ENCODE measurements around the gene SLC4A1AP.
"Not testable (repeated sequence)": the region's sequence is repeated elsewhere in the genome, so short reads cannot be mapped to it uniquely, and the experiment has no call there.

The SLC4A1AP gene, protein sequence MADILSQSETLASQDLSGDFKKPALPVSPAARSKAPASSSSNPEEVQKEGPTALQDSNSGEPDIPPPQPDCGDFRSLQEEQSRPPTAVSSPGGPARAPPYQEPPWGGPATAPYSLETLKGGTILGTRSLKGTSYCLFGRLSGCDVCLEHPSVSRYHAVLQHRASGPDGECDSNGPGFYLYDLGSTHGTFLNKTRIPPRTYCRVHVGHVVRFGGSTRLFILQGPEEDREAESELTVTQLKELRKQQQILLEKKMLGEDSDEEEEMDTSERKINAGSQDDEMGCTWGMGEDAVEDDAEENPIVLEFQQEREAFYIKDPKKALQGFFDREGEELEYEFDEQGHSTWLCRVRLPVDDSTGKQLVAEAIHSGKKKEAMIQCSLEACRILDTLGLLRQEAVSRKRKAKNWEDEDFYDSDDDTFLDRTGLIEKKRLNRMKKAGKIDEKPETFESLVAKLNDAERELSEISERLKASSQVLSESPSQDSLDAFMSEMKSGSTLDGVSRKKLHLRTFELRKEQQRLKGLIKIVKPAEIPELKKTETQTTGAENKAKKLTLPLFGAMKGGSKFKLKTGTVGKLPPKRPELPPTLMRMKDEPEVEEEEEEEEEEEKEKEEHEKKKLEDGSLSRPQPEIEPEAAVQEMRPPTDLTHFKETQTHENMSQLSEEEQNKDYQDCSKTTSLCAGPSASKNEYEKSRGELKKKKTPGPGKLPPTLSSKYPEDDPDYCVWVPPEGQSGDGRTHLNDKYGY

DNA sequence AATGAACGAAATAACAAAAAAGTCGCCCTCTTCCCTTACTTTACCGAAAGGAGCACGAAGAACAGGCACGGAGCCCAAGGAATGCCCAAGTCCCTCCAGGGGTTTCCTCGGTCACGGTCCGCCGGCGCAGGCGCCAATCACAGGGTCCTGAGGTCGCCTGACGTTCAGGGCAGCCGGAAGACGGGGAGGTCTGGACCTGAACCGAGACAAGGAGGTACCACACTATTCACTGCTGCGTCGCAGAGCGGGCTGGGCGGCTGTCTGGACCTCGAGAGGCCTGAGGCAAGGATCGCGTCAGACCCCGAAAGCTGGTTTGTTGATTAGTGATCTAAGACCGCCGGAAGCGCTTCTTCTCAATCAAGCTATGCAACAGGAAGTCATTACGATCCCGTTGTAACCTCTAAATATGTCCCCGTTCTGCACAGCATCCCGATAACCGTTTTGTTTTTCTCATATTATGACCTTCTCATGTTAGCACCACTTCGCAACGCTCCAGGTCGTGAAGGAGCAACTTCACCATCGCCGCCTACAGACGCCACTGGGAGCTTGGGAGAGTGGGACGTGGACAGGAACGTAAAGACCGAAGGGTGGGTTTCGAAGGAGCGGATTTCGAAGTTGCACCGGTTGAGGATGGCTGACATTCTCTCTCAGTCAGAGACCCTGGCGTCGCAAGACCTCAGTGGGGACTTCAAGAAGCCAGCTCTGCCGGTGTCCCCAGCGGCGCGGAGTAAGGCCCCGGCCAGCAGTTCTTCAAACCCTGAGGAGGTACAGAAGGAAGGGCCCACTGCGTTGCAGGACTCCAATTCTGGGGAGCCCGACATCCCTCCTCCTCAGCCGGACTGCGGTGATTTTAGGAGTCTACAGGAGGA, at the start of gene SLC4A1AP, which contains the start of gene SUPT7L:
SLC4A1AP (plus strand) TSS at position 605 of the 869 bp plus-strand sequence; CDS start at position 631, 26 bp downstream.
SUPT7L (minus strand) TSS at position 330 of the 869 bp plus-strand sequence. CDS start 1,422 bp downstream, outside the sequence.
- DNase-seq (ENCODE audit: low read depth), result peak; percentile 48

- DNase-seq (ENCODE audit: low read depth), result no peak
These were observed 49.7 kb upstream of the SLC4A1AP start for GRCh38 chr2:27613985-27614384.

- DNase-seq (ENCODE audit: low read depth), result no peak
These were observed 48.4 kb upstream of the SLC4A1AP start for GRCh38 chr2:27615316-27615715.

GRCh38 chr2:27621524-27621923, 42.2 kb upstream of the SLC4A1AP start:
- no peak for DNase-seq (ENCODE audit: low read depth)

DNA sequence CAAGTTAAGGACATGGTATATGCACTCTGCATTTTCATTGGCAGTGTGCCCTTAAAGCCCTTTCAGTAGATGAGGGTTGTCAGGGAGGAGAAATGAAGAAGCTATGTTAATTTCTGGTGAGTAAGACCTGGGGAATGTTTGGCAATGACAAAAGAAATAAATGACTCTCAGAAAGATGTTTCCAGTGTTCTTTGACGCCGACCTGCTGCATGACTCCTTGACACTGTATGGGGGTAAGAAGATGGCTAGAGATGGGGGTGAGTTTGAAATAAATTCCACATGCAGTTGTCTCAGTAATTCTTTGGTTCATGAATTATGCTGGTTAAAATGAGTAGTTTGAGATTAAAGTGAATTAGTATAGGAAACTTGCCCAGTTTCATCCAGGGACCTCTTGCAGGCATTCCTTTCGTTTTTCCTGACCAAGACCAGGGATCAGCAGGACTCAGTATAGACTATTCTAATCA, 40.7 kb upstream of the SLC4A1AP start:
- DNase-seq (ENCODE audit: low read depth), result no peak

GRCh38 chr2:27624943-27625342, 38.7 kb upstream of the SLC4A1AP start:
- DNase-seq (ENCODE audit: low read depth), result no peak

GRCh38 chr2:27626323-27626722, 37.4 kb upstream of the SLC4A1AP start:
- not testable (repeated sequence) for DNase-seq (ENCODE audit: low read depth)

- DNase-seq (ENCODE audit: low read depth), result not testable (repeated sequence)
These were observed 36.8 kb upstream of the SLC4A1AP start for GRCh38 chr2:27626921-27627320.

GRCh38 chr2:27627963-27628766, 35.5 kb upstream of the SLC4A1AP start:
- DNase-seq (ENCODE audit: low read depth), result no peak

DNA sequence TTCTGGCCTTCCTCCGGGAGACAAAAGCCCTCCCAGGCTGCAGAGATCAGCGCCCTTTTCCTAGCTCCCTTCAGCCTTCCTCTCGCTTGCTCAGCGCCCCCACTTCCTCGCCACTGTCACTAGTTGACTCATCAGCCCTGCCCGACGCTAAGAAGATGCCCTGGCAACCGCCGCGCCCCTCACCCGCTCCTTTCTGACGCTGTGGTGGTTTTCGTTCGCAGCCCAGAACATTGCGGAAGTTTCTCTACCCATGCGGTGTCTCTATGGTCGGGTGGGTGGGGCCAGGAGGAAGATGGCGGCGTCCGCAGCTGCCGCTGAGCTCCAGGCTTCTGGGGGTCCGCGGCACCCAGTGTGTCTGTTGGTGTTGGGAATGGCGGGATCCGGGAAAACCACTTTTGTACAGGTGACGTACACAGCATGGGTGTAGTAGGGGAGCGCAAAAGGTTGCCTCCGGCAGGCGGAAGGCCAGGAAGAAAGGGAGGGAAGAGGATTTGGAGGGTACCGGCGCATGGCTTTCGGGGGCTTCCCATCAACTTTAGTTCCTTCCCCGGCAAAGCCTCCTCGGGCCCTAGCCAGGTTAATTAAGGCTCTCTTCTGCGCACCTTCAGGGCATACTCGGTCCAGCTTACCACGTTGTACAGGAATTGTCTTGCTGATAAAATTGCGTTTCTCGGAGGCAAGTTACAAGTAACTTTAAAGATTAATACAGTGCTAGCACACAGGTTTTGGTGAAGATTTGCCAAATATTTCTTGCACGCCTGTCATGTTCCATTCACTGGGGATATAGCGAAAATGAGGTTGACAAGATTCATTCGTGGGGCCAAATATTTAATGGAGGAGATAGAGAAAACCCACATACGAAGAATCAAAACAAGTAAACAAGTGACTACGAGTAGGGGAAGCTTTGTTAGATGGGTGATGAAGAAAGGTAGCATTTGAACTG, 34.7 kb upstream of the SLC4A1AP start, which contains the start of the genes CCDC121 and GPN1:
CCDC121 (minus strand) TSS at position 246 of the 943 bp plus-strand sequence. CDS start 1,213 bp downstream, outside the sequence.
GPN1 (plus strand) TSS at position 284 of the 943 bp plus-strand sequence; CDS start at position 293, 9 bp downstream.
- DNase-seq (ENCODE audit: low read depth), result peak; percentile 93

DNA sequence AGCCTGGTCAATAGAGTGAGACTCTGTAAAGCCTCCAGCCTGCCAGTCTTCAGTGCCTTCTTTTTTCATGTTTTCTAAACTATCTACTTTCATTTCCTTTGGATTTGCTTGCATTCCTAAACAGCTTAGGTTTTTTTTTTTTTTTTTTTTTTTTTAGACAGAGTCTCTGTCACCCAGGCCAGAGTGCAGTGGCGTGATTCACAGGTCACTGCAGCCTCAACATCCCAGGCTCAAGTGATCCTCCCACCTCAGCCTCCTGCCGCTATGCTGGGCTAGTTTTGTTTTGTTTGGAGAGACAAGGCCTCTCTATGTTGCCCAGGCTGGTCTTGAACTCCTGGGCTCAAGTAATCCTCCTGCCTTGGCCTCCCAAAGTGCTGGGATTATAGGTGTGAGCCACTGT, 33.4 kb upstream of the SLC4A1AP start:
- not testable (repeated sequence) for DNase-seq (ENCODE audit: low read depth)

DNA sequence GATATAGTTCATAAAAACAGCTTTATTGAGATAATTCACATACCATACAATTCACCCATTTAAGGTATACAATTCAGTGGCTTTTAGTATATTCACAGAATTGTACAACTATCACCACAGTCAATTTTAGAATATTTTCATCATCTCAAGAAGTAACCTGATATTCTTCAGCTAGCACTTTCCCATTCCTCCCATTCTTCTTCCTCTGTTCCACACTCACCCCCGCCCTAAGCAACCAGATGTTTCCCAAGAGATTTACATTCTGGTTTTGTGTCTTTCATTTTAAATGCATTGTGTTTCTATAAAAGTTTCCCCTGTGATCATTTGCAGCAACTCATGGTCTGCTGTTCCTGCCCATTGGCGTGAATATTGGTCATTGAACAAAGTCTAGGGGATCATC, 29.4 kb upstream of the SLC4A1AP start:
- DNase-seq (ENCODE audit: low read depth), result no peak

DNA sequence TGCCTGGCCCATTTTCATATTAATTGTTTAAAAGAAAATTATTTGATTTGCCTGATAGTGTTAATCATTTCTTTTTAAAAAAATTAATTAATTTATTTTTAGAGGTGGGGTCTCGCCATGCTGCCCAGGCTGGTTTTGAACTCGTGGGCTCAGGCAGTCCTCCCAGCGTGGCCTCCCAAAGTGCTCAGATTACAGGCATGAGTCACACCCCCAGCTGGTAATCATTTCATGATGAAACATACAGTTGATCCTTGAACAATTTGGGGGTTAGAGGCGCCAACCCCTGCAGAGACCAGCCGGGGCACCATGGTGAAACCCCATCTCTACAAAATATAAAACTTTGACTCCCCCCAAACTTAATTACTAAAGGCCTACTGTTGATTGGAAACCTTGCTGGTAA, 26.9 kb upstream of the SLC4A1AP start:
- DNase-seq (ENCODE audit: low read depth), result no peak

DNA sequence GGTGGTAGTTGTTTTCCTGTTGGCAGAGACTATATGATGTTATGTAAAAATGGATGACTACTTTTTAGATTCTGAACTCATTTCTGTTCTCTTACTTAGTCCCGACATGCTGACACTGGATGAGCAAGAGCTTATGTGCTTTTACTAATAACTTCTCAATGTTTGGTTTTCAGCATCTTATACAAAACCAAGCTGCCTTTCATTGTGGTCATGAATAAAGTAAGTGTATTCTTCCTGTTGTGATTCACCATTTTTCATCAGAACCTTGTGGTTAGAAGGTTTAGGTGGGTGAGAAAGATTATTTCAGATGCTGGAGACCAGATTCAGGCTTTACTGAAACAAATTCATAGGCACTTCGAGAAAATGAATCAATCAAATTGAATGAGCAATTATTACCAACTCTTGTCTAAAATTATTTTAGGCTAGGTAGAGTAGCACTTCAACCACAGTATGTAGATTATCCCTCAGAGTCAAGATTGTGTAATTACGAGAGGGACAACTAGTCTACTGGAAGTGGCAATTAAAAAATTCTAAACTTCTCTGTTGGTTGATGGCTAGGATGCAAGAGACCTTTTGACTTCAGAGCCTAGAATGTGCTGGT, 25.6 kb upstream of the SLC4A1AP start:
- DNase-seq (ENCODE audit: low read depth), result no peak

- no peak for DNase-seq (ENCODE audit: low read depth)
These were observed 25.0 kb upstream of the SLC4A1AP start for GRCh38 chr2:27638709-27639108.

DNA sequence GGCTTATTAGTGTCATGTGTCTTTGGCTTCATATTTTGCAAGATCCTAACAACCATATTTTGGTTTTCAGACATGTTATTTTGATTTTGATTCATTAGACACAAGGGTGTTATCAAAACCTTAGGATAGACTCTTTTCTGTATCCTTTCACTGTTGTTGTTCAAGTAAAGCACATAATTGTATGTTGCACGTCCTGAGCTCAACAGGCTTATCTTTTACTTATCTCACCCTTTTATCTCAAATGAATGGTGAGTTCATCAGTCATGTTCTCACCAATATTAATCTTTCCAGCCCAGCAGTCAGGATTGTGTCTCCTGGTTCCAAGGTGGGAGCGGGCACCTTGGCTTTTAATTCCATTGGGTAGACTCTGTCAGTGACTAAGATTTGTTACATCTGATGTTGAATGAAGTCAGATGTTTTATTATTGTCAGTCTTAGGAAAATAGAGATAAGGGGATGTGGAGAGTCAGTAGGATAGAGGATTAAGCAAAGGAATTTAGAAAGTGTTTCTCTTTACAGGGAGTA, 22.9 kb upstream of the SLC4A1AP start:
- DNase-seq (ENCODE audit: low read depth), result no peak

GRCh38 chr2:27645197-27645596, 18.5 kb upstream of the SLC4A1AP start:
- DNase-seq (ENCODE audit: low read depth), result no peak

GRCh38 chr2:27647289-27647688, 16.4 kb upstream of the SLC4A1AP start:
- DNase-seq (ENCODE audit: low read depth), result no peak

DNA sequence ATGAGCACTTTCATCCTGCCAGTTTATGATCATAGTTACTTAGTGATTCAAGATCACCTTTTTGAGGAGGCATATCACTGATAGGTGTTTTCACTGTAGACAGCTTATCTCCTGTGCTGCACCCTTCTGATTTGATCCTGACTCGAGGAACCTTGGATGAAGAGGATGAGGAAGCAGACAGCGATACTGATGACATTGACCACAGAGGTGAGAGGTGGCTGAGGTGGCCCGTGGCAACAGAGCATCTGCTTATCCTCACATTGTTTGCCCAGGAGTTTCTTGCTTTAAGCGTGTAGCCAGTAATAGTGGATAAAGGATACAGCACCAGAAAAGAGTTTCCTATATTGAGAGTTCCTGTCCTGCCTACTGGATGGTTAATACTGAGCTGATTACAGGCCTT, 16.0 kb upstream of the SLC4A1AP start:
- no peak for DNase-seq (ENCODE audit: low read depth)

Data from stimulated activated CD8-positive, alpha-beta memory T cell treated with anti-CD3 and anti-CD28 coated beads, Interleukin-4, amount 100 ng/mL, for 24 hours (primary cell).